ENCODE measurements around the gene CD44.

CD44 gene

GRCh38 chr11:35241083-35241482, 102.1 kb downstream of the CD44 start:
- DNase-seq, result no peak

- no peak for DNase-seq
These were observed 102.6 kb downstream of the CD44 start for GRCh38 chr11:35241531-35241930.

- peak; percentile 21 for DNase-seq
These were observed 103.7 kb downstream of the CD44 start for GRCh38 chr11:35242412-35243242.

GRCh38 chr11:35243774-35244173, 104.8 kb downstream of the CD44 start:
- no peak for DNase-seq

- no peak for DNase-seq
These were observed 106.1 kb downstream of the CD44 start for GRCh38 chr11:35245056-35245455.

GRCh38 chr11:35245786-35246185, 106.8 kb downstream of the CD44 start:
- no peak for DNase-seq

GRCh38 chr11:35246745-35247144, 107.8 kb downstream of the CD44 start:
- DNase-seq, result no peak

GRCh38 chr11:35247428-35247827, 108.5 kb downstream of the CD44 start:
- no peak for DNase-seq

GRCh38 chr11:35247863-35248262, 108.9 kb downstream of the CD44 start:
- DNase-seq, result no peak

- DNase-seq, result no peak
These were observed 109.8 kb downstream of the CD44 start for GRCh38 chr11:35248558-35249323.

- no peak for DNase-seq
These were observed 111.2 kb downstream of the CD44 start for GRCh38 chr11:35250192-35250591.

GRCh38 chr11:35250621-35251020, 111.7 kb downstream of the CD44 start:
- DNase-seq, result no peak

- no peak for DNase-seq
These were observed 114.3 kb downstream of the CD44 start for GRCh38 chr11:35253237-35253636.

GRCh38 chr11:35255514-35255913, 116.5 kb downstream of the CD44 start:
- no peak for DNase-seq

- no peak for DNase-seq
These were observed 117.3 kb downstream of the CD44 start for GRCh38 chr11:35256296-35256695.

GRCh38 chr11:35257281-35257680, 118.3 kb downstream of the CD44 start:
- DNase-seq, result no peak

- no peak for DNase-seq
These were observed 120.6 kb downstream of the CD44 start for GRCh38 chr11:35259529-35259928.

GRCh38 chr11:35260342-35260985, 121.5 kb downstream of the CD44 start:
- DNase-seq, result peak; percentile 77

GRCh38 chr11:35261197-35261596, 122.2 kb downstream of the CD44 start:
- DNase-seq, result no peak

- no peak for DNase-seq
These were observed 123.1 kb downstream of the CD44 start for GRCh38 chr11:35262056-35262455.

- no peak for DNase-seq
These were observed 123.8 kb downstream of the CD44 start for GRCh38 chr11:35262735-35263134.

- DNase-seq, result no peak
These were observed 126.9 kb downstream of the CD44 start for GRCh38 chr11:35265755-35266454.

- DNase-seq, result peak; percentile 90
These were observed 128.5 kb downstream of the CD44 start for GRCh38 chr11:35267504-35267903.

Data from EL (cell line).